GM12878 (cell line): ENCODE results near the gene MAPKAPK2. TPM values are rescaled to one million over a fixed set of nuclear protein-coding genes. Genes with fewer than 3 reads are reported as not detected.

Source experiments
- ATAC-seq: fragments of 200-7000 bp; cut with Tn5 transposase; 3 replicates; pipeline ENCODE4 v1.9.1; 2020; ENCODE audit warnings: mild to moderate bottlenecking, moderate library complexity
- BruUV-seq: library from RNA; stranded (reverse); fragments of 400-500 nt; replicated peaks from 2 replicates; lab custom pipeline; 2021; lab: Mats Ljungman, UMichigan
- CTCF ChIA-PET: fragments of 300-600 bp; sonication (Branson Sonifier 250); formaldehyde crosslinking; extraction: SDS; loops from one replicate; lab custom pipeline; 2021; ENCODE audit warnings: inconsistent platforms; lab: Yijun Ruan, JAX
- POLR2A ChIA-PET: fragments of 350-600 bp; formaldehyde crosslinking; extraction: SDS; loops from one replicate; lab custom pipeline; 2021; ENCODE audit warnings: inconsistent platforms; lab: Charles Lee
- RAD21 ChIA-PET: fragments of 300-600 bp; sonication (Branson Sonifier 250); formaldehyde crosslinking; loops from one replicate; lab custom pipeline; 2023; ENCODE audit warnings: antibody characterized with exemption; ENCODE audit not compliant: unreplicated experiment; lab: Charles Lee
- SMC1A ChIA-PET: fragments of 300-600 bp; sonication (Branson Sonifier 250); formaldehyde crosslinking; loops from one replicate; lab custom pipeline; 2023; ENCODE audit not compliant: unreplicated experiment, uncharacterized antibody; lab: Charles Lee
- DNase-seq: peaks from one replicate; pipeline ENCODE4 v3.0.0-alpha.2; 2011; ENCODE audit warnings: low read depth, low spot score
- FAIRE-seq: peaks from 3 replicates; lab custom pipeline; 2011; peaks lifted over from hg19 to GRCh38; lab: Jason Lieb, UNC
- H2AFZ ChIP-seq: 2 replicates; pipeline ENCODE4 v1.6.0; 2011; ENCODE audit warnings: low read depth, low read length, control low read depth; ENCODE audit not compliant: control insufficient read depth
- H3K27ac ChIP-seq: 2 replicates; pipeline ENCODE4 v1.5.1; 2011; ENCODE audit warnings: control low read depth; ENCODE audit not compliant: control insufficient read depth, insufficient read depth
- H3K27me3 ChIP-seq, 2 experiments: replicated peaks in 1 of 2; 2 replicates each; pipeline versions ENCODE4 v1.6.0 to v1.6.1; 2011; ENCODE audit warnings: low read length in 1 of 2; ENCODE audit not compliant: control insufficient read depth in 2 of 2, insufficient read depth in 2 of 2
- H3K36me3 ChIP-seq, 2 experiments: 2 replicates each; pipeline ENCODE4 v1.5.1; 2011; ENCODE audit warnings: low read length in 1 of 2; ENCODE audit not compliant: control insufficient read depth in 2 of 2, insufficient read depth in 2 of 2
- H3K4me1 ChIP-seq: 2 replicates; pipeline ENCODE4 v1.6.1; 2011; ENCODE audit warnings: mild to moderate bottlenecking, low read length, moderate library complexity, mixed read lengths; ENCODE audit not compliant: control insufficient read depth, insufficient read depth
- H3K4me2 ChIP-seq: 2 replicates; pipeline ENCODE4 v1.6.0; 2011; ENCODE audit warnings: control low read depth; ENCODE audit not compliant: control insufficient read depth, insufficient read depth
- H3K4me3 ChIP-seq: fragments of 200-600 bp; sonication (generic); 2 replicates; pipeline ENCODE4 v1.5.1; 2016
- H3K79me2 ChIP-seq: 2 replicates; pipeline ENCODE4 v1.6.0; 2011; ENCODE audit warnings: low read length; ENCODE audit not compliant: control insufficient read depth, insufficient read depth
- H3K9ac ChIP-seq: 2 replicates; pipeline ENCODE4 v1.8.0; 2011; ENCODE audit warnings: low read length, control low read depth, mixed read lengths; ENCODE audit not compliant: control insufficient read depth, insufficient read depth
- H3K9me3 ChIP-seq: replicated peaks from 3 replicates; pipeline ENCODE4 v1.5.1; 2011; ENCODE audit warnings: mild to moderate bottlenecking, low read length; ENCODE audit not compliant: control insufficient read depth, insufficient read depth
- H4K20me1 ChIP-seq: 2 replicates; pipeline ENCODE4 v1.6.0; 2011; ENCODE audit not compliant: control insufficient read depth, insufficient read depth
- JUNB ChIP-seq: IDR thresholded peaks from 2 replicates; pipeline ENCODE4 v1.6.1; 2016; ENCODE audit warnings: antibody characterized with exemption, mild to moderate bottlenecking
- KAT2A ChIP-seq: conservative IDR thresholded peaks from 2 replicates; pipeline ENCODE4 v1.6.1; 2011; ENCODE audit warnings: low read depth, low read length; ENCODE audit not compliant: control insufficient read depth
- MTA3 ChIP-seq: IDR thresholded peaks from 2 replicates; pipeline ENCODE4 v1.6.1; 2012; ENCODE audit warnings: low read length, inconsistent platforms, borderline replicate concordance
- POLR2A ChIP-seq: IDR thresholded peaks from 2 replicates; pipeline ENCODE4 v1.6.1; 2011; ENCODE audit warnings: low read depth, mild to moderate bottlenecking, low read length
- USF2 ChIP-seq: IDR thresholded peaks from 2 replicates; pipeline ENCODE4 v1.6.1; 2011; ENCODE audit warnings: low read depth, low read length, improper control_type of control experiment, borderline replicate concordance
- ZBTB33 ChIP-seq: fragments of 450-650 bp; IDR thresholded peaks from 2 replicates; pipeline ENCODE4 v1.6.1; 2017; ENCODE audit warnings: mild to moderate bottlenecking
- WGBS: methylation state at CpG from one replicate; pipeline ENCODE4 v1.1.6; 2016; ENCODE audit warnings: low lambda C conversion rate; ENCODE audit not compliant: insufficient replicate concordance, insufficient coverage; ENCODE audit errors: missing lambda C conversion rate; 5-methylcytosine and 5-hydroxymethylcytosine counted together
- in situ Hi-C: fragments of 300-500 bp; cut with MboI; formaldehyde crosslinking; loops from 9 replicates; pipeline ENCODE4 v1.14.3; 2018; ENCODE audit warnings: mixed read lengths
- intact Hi-C: fragments of 100-400 bp; cut with micrococcal nuclease; formaldehyde crosslinking; loops from one replicate; pipeline ENCODE4 v1.14.2; 2022; ENCODE audit not compliant: unreplicated experiment
- polyA plus RNA-seq, 11 experiments: library from polyadenylated mRNA; depleted of rRNA in 4 of 11; unstranded in 6 of 11; stranded (reverse) in 5 of 11; fragments of >200 nt; fragmentation: Nextera tagmentation in 4 of 11; fragmentation: Illumina TruSeq in 1 of 11; extraction: Ambion mirVana in 4 of 11; extraction: Trizol in 1 of 11; gene quantifications; 1 replicate in 1 of 11; 2 replicates in 10 of 11; pipeline versions ENCODE4 v1.2.1 to v1.2.3, GENCODE V29; 2011 to 2016; ENCODE audit warnings: inconsistent platforms in 2 of 11, missing spikeins in 2 of 11, low read depth in 1 of 11
- total RNA-seq, 4 experiments: library from RNA; depleted of rRNA in 3 of 4; stranded (reverse); fragments of >200 nt in 3 of 4; fragmentation: Illumina TruSeq in 1 of 4; extraction: Trizol in 1 of 4; gene quantifications; 2 replicates each; pipeline versions ENCODE4 v1.2.1 to v1.2.3, GENCODE V29; 2013 to 2021

Gene MAPKAPK2
- total and polyA plus RNA-seq, 10 of the 15 experiments (the other 5 are each of a cell fraction or from before 2014, with no cell fraction given), result 0.72 to 92.2 (median 49.3) TPM

GRCh38 chr1:206729507-206729906, 44.8 kb downstream of the MAPKAPK2 start:
- intact Hi-C loops, result loop anchor here (10.0 kb wide), 1 partner anchor 95 kb away; the partner anchor contains the start of gene DYRK3
- Histone ChIP-seq H3K4me2 (no peak overlapping the region), H3K4me3 (no peak overlapping the region), H3K9ac (no peak overlapping the region), H2AFZ (no peak overlapping the region), H3K79me2 (peaks cover 28% of the 10 kb centered on the region), H3K27me3 (no peaks in the 10 kb centered on the region), H3K4me1 (peaks cover 17% of the 10 kb centered on the region), H3K27ac (no peak overlapping the region), H3K36me3 (peaks cover 20 to 42% of the 10 kb centered on the region in 2 experiments), H4K20me1 (peaks cover 3% of the 10 kb centered on the region), H3K9me3 (no peaks in the 10 kb centered on the region)
- in situ Hi-C loops, result loop anchor here (5.0 kb wide), 2 partner anchors 183 to 248 kb away; no protein-coding TSS in a partner anchor
- ChIA-PET RAD21 (interaction anchor here (1.2 to 9.3 kb wide), 3 partner anchors 63 to 79 kb away, joined by 3 to 297 read pairs (median 35); no protein-coding TSS in a partner anchor), SMC1A (interaction anchor here (0.9 to 1.5 kb wide), 5 partner anchors 12 to 98 kb away, joined by 3 to 4 read pairs (median 3); no protein-coding TSS in a partner anchor), POLR2A (no interaction called here), CTCF (interaction anchor here (1.1 to 20.3 kb wide), 6 partner anchors 10 to 252 kb away, joined by 3 to 805 read pairs (median 6); no protein-coding TSS in a partner anchor)
- no peak for FAIRE-seq
- BruUV-seq, result no TSS peak
- WGBS, result 93% methylated on average over 3 of the region's 3 CpGs
- DNase-seq, result no peak
- no peak for ATAC-seq
- TF ChIP-seq KAT2A (no peak), ZBTB33 (no peak), MTA3 (no peak), JUNB (no peak), POLR2A (no peak), USF2 (no peak)
